ENCODE data around the gene EPHX1. TPM values are rescaled to one million over a fixed set of nuclear protein-coding genes. Genes with fewer than 3 reads are reported as not detected.

Gene EPHX1
- total RNA-seq, 2 experiments from 2014 or later: 2.1 to 3.6 TPM

GRCh38 chr1:225855503-225856300, 45.8 kb downstream of the EPHX1 start:
- DNase-seq (no peak), ATAC-seq (no peak)
- peaks cover 39% of the 10 kb centered on the region for H3K36me3 Mint-ChIP-seq (ENCODE audit: low read depth)
- no peak overlapping the region for H3K4me3 Mint-ChIP-seq
- no peaks in the 10 kb centered on the region for H3K27me3 Mint-ChIP-seq
- no peaks in the 10 kb centered on the region for H3K9me3 Mint-ChIP-seq
- ChIA-PET POLR2A (interaction anchor here (0.6 to 1.3 kb wide), 2 partner anchors 11 to 26 kb away, joined by 3 to 4 read pairs; no protein-coding TSS in a partner anchor), CTCF (interaction anchor here (1.5 to 2.0 kb wide), 3 partner anchors 10 to 381 kb away, joined by 5 to 6 read pairs (median 5); no protein-coding TSS in a partner anchor)
- peaks cover 26% of the 10 kb centered on the region for H3K4me1 Mint-ChIP-seq (ENCODE audit: low read depth)
- intact Hi-C loops (cut with micrococcal nuclease): no loop called here
- no peak for TF ChIP-seq CTCF (IDR thresholded peaks at IDR 0.05)
- H3K27ac Mint-ChIP-seq: peak overlapping the region; percentile 71

DNA sequence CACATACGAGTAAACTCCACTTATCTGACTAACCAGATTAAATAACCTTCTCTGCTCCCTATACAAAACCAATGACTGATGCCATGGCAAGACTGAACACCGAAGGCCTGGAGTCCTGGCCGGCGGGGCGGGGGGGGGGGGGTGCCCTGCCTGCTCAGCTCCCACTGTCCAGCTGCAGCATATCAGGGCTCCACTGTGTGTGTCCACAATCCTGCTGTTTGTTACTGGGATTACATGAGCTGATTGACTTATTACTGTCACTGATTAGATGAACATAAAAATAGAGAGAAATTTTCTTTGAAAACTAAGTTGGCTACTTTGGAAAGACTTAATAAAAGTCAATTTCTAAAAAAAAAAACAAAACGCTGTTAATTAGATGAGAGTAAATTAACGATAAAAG, 47.3 kb downstream of the EPHX1 start:
- DNase-seq (no peak), ATAC-seq (no peak)
- Mint-ChIP-seq H3K9me3 (no peaks in the 10 kb centered on the region), H3K4me3 (no peak overlapping the region), H3K36me3 (ENCODE audit: low read depth) (peaks cover 37% of the 10 kb centered on the region), H3K27ac (no peak overlapping the region), H3K27me3 (no peaks in the 10 kb centered on the region), H3K4me1 (ENCODE audit: low read depth) (peaks cover 15% of the 10 kb centered on the region)
- POLR2A ChIA-PET: no interaction called here
- intact Hi-C loops (cut with micrococcal nuclease): no loop called here
- TF ChIP-seq CTCF (IDR thresholded peaks at IDR 0.05): no peak
- CTCF ChIA-PET: interaction anchor here (1.5 to 2.0 kb wide), 2 partner anchors 9 to 54 kb away, joined by 4 to 5 read pairs; no protein-coding TSS in a partner anchor

- POLR2A ChIA-PET: interaction anchor here (1.4 kb wide), 1 partner anchor 12 kb away, joined by 3 read pairs; no protein-coding TSS in a partner anchor
- Mint-ChIP-seq H3K9me3 (no peaks in the 10 kb centered on the region), H3K36me3 (ENCODE audit: low read depth) (peaks cover 38% of the 10 kb centered on the region), H3K4me3 (no peak overlapping the region), H3K27me3 (no peaks in the 10 kb centered on the region), H3K27ac (no peak overlapping the region), H3K4me1 (ENCODE audit: low read depth) (peaks cover 12% of the 10 kb centered on the region)
- DNase-seq (no peak), ATAC-seq (no peak)
- intact Hi-C loops (cut with micrococcal nuclease): no loop called here
- TF ChIP-seq CTCF (IDR thresholded peaks at IDR 0.05): no peak
- CTCF ChIA-PET: no interaction called here
Observed at GRCh38 chr1:225859151-225859550, 49.2 kb downstream of the EPHX1 start.

- peaks cover 40% of the 10 kb centered on the region for H3K36me3 Mint-ChIP-seq (ENCODE audit: low read depth)
- TF ChIP-seq CTCF (IDR thresholded peaks at IDR 0.05): no peak
- no peak for ATAC-seq
- H3K4me1 Mint-ChIP-seq (ENCODE audit: low read depth): peaks cover 19% of the 10 kb centered on the region
- ChIA-PET CTCF (interaction anchor here (1.3 kb wide), 1 partner anchor 12 kb away, joined by 3 read pairs; no protein-coding TSS in a partner anchor), POLR2A (interaction anchor here (1.1 kb wide), 1 partner anchor 50 kb away, joined by 3 read pairs; no protein-coding TSS in a partner anchor)
- no peaks in the 10 kb centered on the region for H3K9me3 Mint-ChIP-seq
- H3K27me3 Mint-ChIP-seq: no peaks in the 10 kb centered on the region
- H3K27ac Mint-ChIP-seq: no peak overlapping the region
- no peak overlapping the region for H3K4me3 Mint-ChIP-seq
- intact Hi-C loops (cut with micrococcal nuclease): no loop called here
- no peak for DNase-seq
Observed at GRCh38 chr1:225860107-225860506, 50.2 kb downstream of the EPHX1 start.

- CTCF ChIA-PET: interaction anchor here (1.3 kb wide), 1 partner anchor 13 kb away, joined by 3 read pairs; no protein-coding TSS in a partner anchor
- H3K36me3 Mint-ChIP-seq (ENCODE audit: low read depth): peaks cover 44% of the 10 kb centered on the region
- no peaks in the 10 kb centered on the region for H3K27me3 Mint-ChIP-seq
- intact Hi-C loops (cut with micrococcal nuclease): no loop called here
- no peak overlapping the region for H3K27ac Mint-ChIP-seq
- H3K4me1 Mint-ChIP-seq (ENCODE audit: low read depth): peaks cover 23% of the 10 kb centered on the region
- POLR2A ChIA-PET: interaction anchor here (1.0 to 1.1 kb wide), 3 partner anchors 9 to 49 kb away, joined by 3 to 6 read pairs (median 3); no protein-coding TSS in a partner anchor
- TF ChIP-seq CTCF (IDR thresholded peaks at IDR 0.05): no peak
- no peak for ATAC-seq
- no peak for DNase-seq
- H3K9me3 Mint-ChIP-seq: no peaks in the 10 kb centered on the region
- H3K4me3 Mint-ChIP-seq: no peak overlapping the region
Observed at GRCh38 chr1:225860876-225861441, 51.0 kb downstream of the EPHX1 start.
